ENCODE measurements around the gene PRR35.

The PRR35 gene

GRCh38 chr16:535446-536405, 24.5 kb upstream of the PRR35 start:
- H3K4me2 ChIP-seq (ENCODE audit: low read length): no peak overlapping the region
- H3K4me1 ChIP-seq (ENCODE audit: insufficient read depth, low read length, severe bottlenecking): no peaks in the 10 kb centered on the region
- no peaks in the 10 kb centered on the region for H4K20me1 ChIP-seq (ENCODE audit: insufficient read depth, low read length)
- no peaks in the 10 kb centered on the region for H3K79me2 ChIP-seq (ENCODE audit: insufficient read depth, low read length)
- no peaks in the 10 kb centered on the region for H3K27me3 ChIP-seq (ENCODE audit: insufficient read depth, low read length)
- H3K9me3 ChIP-seq (ENCODE audit: low read length): no peaks in the 10 kb centered on the region
- H3K36me3 ChIP-seq (ENCODE audit: insufficient read depth, low read length): no peaks in the 10 kb centered on the region
- no peak overlapping the region for H3K9ac ChIP-seq (ENCODE audit: low read length)
- H3K27ac ChIP-seq (ENCODE audit: low read depth, low read length, poor library complexity, severe bottlenecking): no peak overlapping the region
- H3K9me2 ChIP-seq (ENCODE audit: low read depth, low read length): no peaks in the 10 kb centered on the region
- no peak overlapping the region for H3K4me3 ChIP-seq (ENCODE audit: low read depth, low read length, poor library complexity, severe bottlenecking)
- TF ChIP-seq CTCF (IDR thresholded peaks at IDR 0.05; ENCODE audit: low read length) (no peak), EZH2 (IDR thresholded peaks at IDR 0.05; ENCODE audit: borderline replicate concordance, low read length) (no peak)
- no peak overlapping the region for H2AFZ ChIP-seq (ENCODE audit: low read length)
- H3F3A ChIP-seq (ENCODE audit: insufficient read depth, low read length): no peaks in the 10 kb centered on the region

- Histone ChIP-seq H3K9me3 (ENCODE audit: low read length) (no peaks in the 10 kb centered on the region), H3K4me2 (ENCODE audit: low read length) (no peak overlapping the region), H3K36me3 (ENCODE audit: insufficient read depth, low read length) (no peaks in the 10 kb centered on the region), H3K27me3 (ENCODE audit: insufficient read depth, low read length) (no peaks in the 10 kb centered on the region), H3K27ac (ENCODE audit: low read depth, low read length, poor library complexity, severe bottlenecking) (no peak overlapping the region), H3K9me2 (ENCODE audit: low read depth, low read length) (no peaks in the 10 kb centered on the region), H3K4me1 (ENCODE audit: insufficient read depth, low read length, severe bottlenecking) (no peaks in the 10 kb centered on the region), H2AFZ (ENCODE audit: low read length) (no peak overlapping the region), H3K4me3 (ENCODE audit: low read depth, low read length, poor library complexity, severe bottlenecking) (no peak overlapping the region), H4K20me1 (ENCODE audit: insufficient read depth, low read length) (no peaks in the 10 kb centered on the region), H3K9ac (ENCODE audit: low read length) (no peak overlapping the region), H3K79me2 (ENCODE audit: insufficient read depth, low read length) (no peaks in the 10 kb centered on the region), H3F3A (ENCODE audit: insufficient read depth, low read length) (no peaks in the 10 kb centered on the region)
- no peak for TF ChIP-seq CTCF (IDR thresholded peaks at IDR 0.05; ENCODE audit: low read length)
- no peak for TF ChIP-seq EZH2 (IDR thresholded peaks at IDR 0.05; ENCODE audit: borderline replicate concordance, low read length)
Observed at GRCh38 chr16:536746-537145, 23.4 kb upstream of the PRR35 start.

DNA sequence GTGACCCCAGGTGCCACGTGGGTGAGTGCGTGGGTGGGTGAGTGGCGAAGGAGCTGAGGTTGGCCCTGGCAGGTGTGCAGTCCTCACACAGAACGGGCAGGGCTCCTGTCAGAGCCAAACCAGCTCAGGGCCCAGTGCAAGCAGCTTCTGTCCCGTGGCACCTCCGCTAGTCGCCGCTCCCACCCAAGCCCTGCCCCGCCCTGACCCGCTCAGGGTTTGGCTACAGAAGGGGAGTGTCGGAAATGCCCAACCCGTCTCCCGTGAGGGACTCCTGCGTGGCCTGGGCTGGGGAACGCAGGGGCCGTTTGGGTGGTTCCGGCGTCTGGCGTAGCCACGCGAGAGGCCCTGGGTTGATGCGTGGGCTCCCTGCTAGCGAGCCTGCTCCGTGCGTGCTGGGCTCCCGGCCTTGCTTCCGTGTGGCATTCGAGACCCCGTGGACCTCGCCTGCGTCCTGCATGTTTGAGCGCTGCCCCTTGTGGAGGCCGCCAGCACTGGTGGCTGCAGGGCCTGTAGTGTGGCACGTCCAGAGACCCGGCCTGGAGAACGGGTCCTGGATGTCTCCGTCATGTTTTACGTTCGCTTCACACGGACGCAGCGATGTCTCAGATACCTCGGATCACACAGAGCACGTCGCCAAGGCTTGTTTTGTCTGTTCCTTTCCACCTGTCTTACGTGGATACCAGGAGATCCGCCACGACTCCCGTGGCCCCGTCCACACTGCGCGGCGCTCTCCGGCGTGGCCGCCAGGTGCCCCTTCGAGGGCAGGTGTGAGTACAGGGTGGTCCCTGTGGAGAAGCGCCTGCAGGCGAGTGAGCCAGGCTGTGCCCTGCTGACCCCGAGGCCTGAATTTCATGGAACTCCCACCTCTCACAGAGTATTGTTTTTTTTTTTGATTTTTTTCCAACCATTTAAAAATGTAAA, 22.5 kb upstream of the PRR35 start:
- Histone ChIP-seq H4K20me1 (ENCODE audit: insufficient read depth, low read length) (no peaks in the 10 kb centered on the region), H2AFZ (ENCODE audit: low read length) (no peak overlapping the region), H3K27ac (ENCODE audit: low read depth, low read length, poor library complexity, severe bottlenecking) (no peak overlapping the region), H3K36me3 (ENCODE audit: insufficient read depth, low read length) (no peaks in the 10 kb centered on the region), H3K27me3 (ENCODE audit: insufficient read depth, low read length) (no peaks in the 10 kb centered on the region), H3K4me3 (ENCODE audit: low read depth, low read length, poor library complexity, severe bottlenecking) (no peak overlapping the region), H3K79me2 (ENCODE audit: insufficient read depth, low read length) (no peaks in the 10 kb centered on the region), H3K9me3 (ENCODE audit: low read length) (no peaks in the 10 kb centered on the region), H3K4me2 (ENCODE audit: low read length) (no peak overlapping the region), H3K4me1 (ENCODE audit: insufficient read depth, low read length, severe bottlenecking) (no peaks in the 10 kb centered on the region), H3K9me2 (ENCODE audit: low read depth, low read length) (no peaks in the 10 kb centered on the region), H3K9ac (ENCODE audit: low read length) (no peak overlapping the region), H3F3A (ENCODE audit: insufficient read depth, low read length) (no peaks in the 10 kb centered on the region)
- no peak for TF ChIP-seq EZH2 (IDR thresholded peaks at IDR 0.05; ENCODE audit: borderline replicate concordance, low read length)
- TF ChIP-seq CTCF (IDR thresholded peaks at IDR 0.05; ENCODE audit: low read length): 0 out of 2 replicates have a peak, but pooled peaks have one; percentile 8

Measured in OCI-LY1 (cell line).